Choroid plexus epithelial cell (primary cell): ENCODE data around the gene BARX2.

Experiments used
- DNase-seq: peaks from one replicate; pipeline ENCODE4 v3.0.0-alpha.2; 2010; ENCODE audit warnings: low read depth
- H3K4me3 ChIP-seq: 2 replicates; pipeline ENCODE4 v1.5.1; 2011; ENCODE audit warnings: low read depth, mild to moderate bottlenecking, control low read depth, low read length, moderate library complexity
- TF ChIP-seq, protein P1 (sequence below): conservative IDR thresholded peaks from 2 replicates; pipeline ENCODE4 v1.5.1; 2011; ENCODE audit warnings: low read depth, mild to moderate bottlenecking, control low read depth, inconsistent platforms, low read length, moderate library complexity

Gene BARX2

DNA sequence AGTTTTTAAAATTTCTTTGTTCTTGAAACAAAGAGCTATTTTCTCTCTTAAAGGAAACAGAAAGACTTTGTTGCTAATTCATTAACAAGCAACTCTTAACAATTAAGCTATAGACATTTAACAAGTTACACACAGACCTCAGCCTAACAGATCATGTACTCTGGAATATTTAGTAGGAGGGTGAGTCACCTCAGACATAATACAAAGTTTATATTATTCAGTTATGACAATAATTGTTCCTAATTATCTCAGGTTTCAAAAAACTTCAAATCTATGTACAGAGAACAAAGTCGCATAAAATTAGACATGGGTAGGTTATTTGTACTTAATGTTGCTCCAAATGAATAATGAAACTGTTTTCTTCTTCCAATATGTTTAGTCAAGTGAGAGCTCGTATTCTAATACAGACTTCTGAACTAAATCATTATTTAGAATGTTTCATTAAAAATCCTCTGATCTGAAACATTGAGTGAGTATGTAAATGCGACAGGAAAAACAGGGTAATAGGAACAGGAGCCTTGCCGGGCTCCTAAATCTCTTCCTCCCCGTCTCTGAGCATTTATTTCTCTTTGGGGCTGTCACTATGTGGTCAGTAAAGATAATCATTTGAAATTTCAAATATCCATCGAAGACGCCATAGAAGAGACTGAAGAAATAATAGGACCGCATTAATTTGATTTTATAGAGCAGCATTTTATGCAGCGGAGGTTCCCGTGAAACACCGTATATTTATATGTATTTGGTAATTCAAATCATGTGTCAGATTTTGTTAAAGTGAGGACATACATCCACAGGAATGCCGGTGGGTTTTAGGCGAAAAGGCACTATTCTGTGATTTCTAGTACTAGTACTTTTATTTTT lies 8.7 kb upstream of the BARX2 start:
- TF ChIP-seq, protein P1, sequence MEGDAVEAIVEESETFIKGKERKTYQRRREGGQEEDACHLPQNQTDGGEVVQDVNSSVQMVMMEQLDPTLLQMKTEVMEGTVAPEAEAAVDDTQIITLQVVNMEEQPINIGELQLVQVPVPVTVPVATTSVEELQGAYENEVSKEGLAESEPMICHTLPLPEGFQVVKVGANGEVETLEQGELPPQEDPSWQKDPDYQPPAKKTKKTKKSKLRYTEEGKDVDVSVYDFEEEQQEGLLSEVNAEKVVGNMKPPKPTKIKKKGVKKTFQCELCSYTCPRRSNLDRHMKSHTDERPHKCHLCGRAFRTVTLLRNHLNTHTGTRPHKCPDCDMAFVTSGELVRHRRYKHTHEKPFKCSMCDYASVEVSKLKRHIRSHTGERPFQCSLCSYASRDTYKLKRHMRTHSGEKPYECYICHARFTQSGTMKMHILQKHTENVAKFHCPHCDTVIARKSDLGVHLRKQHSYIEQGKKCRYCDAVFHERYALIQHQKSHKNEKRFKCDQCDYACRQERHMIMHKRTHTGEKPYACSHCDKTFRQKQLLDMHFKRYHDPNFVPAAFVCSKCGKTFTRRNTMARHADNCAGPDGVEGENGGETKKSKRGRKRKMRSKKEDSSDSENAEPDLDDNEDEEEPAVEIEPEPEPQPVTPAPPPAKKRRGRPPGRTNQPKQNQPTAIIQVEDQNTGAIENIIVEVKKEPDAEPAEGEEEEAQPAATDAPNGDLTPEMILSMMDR, result no peak
- no peak overlapping the region for H3K4me3 ChIP-seq
- DNase-seq, result no peak

- no peak for DNase-seq
- H3K4me3 ChIP-seq, result no peak overlapping the region
- TF ChIP-seq, protein P1, result no peak
These were observed 6.6 kb upstream of the BARX2 start for GRCh38 chr11:129368889-129369672.

- no peak overlapping the region for H3K4me3 ChIP-seq
- TF ChIP-seq, protein P1, result no peak
- no peak for DNase-seq
These were observed 4.9 kb upstream of the BARX2 start for GRCh38 chr11:129370715-129371114.

DNA sequence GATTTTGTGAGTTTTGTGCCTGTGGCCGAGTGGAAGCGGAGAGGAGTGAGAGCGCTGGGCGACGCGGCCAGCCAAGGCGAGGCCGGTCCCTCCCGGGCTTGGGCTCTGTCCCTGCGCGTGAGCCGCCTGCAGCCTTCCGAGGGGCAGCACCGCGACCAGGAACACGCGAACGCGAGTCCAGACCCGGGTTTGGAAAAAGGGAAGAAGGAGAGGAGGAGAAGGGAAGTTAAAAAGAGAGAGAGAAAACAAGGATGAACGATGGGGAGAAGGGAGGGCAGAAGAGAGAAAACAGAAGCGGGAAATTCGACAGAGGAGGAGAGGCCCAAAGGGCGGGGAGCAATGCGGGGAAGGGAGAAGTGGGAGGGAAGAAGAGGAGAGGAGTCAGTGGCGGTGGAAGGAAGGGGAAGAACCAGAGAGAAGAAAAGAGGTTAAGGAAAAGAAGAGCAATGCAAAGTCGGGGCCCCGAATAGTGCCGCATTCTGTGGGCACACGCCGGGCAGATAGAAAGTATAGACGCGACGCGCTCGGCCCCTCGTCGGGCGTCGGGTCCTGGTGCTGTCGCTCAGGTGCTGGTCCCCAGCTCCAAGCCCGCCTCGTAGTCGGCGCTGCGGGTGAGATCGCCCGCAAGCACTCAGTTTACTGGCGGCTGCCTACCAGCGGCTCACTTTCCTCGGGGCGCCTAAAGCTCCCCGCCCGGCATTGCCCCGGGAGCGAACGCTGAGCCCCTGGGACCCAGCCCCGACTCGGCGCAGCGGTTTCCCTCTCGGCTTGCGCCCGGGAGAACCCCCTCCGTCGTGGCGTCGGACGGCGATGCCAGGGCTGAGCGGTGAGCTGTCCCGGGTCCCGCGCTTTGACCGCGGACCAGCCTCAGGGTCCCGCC lies 2.8 kb upstream of the BARX2 start:
- no peak for DNase-seq
- TF ChIP-seq, protein P1, result no peak
- peak overlapping the region; percentile 5 for H3K4me3 ChIP-seq

- TF ChIP-seq, protein P1, result no peak
- H3K4me3 ChIP-seq, result peak overlapping the region; percentile 5
- no peak for DNase-seq
These were observed 2.1 kb upstream of the BARX2 start for GRCh38 chr11:129373489-129373953.
